GM23248 (cell line): ENCODE data around the gene ZFP36.

Source experiments
- EZH2 ChIP-seq: fragments of 200-600 bp; sonication (generic); IDR thresholded peaks from 2 replicates; pipeline ENCODE4 v1.6.1; 2018; ENCODE audit warnings: antibody characterized with exemption, mild to moderate bottlenecking; ENCODE audit not compliant: insufficient read depth, poor library complexity, severe bottlenecking
- EZH2phosphoT487 ChIP-seq: fragments of 200-600 bp; sonication (generic); IDR thresholded peaks from 2 replicates; pipeline ENCODE4 v1.6.1; 2018; ENCODE audit warnings: antibody characterized with exemption, moderate library complexity, mild to moderate bottlenecking, low read depth; ENCODE audit not compliant: insufficient read depth

- no peak for TF ChIP-seq EZH2
- no peak for TF ChIP-seq EZH2phosphoT487
Measured at GRCh38 chr19:39401549-39402345, 4.9 kb upstream of the ZFP36 start.
